T-helper 1 cell treated with Interleukin-12 subunit alpha and Interleukin-12 subunit beta and Interleukin-4 antibody, amounts not matched to agents 30 μg/mL and 1 μg/mL, for 36 hours (primary cell): ENCODE results near the gene SESN1.
A peak's percentile ranks its signal among the peaks of the same experiment; 100 is the strongest.

ENCODE experiments used
- H3K27ac Mint-ChIP-seq: one replicate; pipeline ENCODE4 v1.8.0; 2021; ENCODE audit warnings: mild to moderate bottlenecking, mixed read lengths
- H3K27me3 Mint-ChIP-seq: one replicate; pipeline ENCODE4 v1.8.0; 2021; ENCODE audit warnings: low read depth, mixed read lengths
- H3K36me3 Mint-ChIP-seq: one replicate; pipeline ENCODE4 v1.8.0; 2021; ENCODE audit warnings: low read depth, mixed read lengths
- H3K4me1 Mint-ChIP-seq: one replicate; pipeline ENCODE4 v1.8.0; 2021; ENCODE audit warnings: low read depth, mixed read lengths
- H3K4me3 Mint-ChIP-seq: one replicate; pipeline ENCODE4 v1.8.0; 2021; ENCODE audit warnings: mild to moderate bottlenecking, moderate library complexity, mixed read lengths
- H3K9me3 Mint-ChIP-seq: one replicate; pipeline ENCODE4 v1.8.0; 2021; ENCODE audit warnings: mixed read lengths

Gene SESN1

GRCh38 chr6:109019911-109020310 is 74.7 kb downstream of the SESN1 start:
- H3K4me3 Mint-ChIP-seq = no peak overlapping the region
- peaks cover 2% of the 10 kb centered on the region for H3K4me1 Mint-ChIP-seq
- H3K36me3 Mint-ChIP-seq = peaks cover 3% of the 10 kb centered on the region

GRCh38 chr6:109015176-109015575 is 79.5 kb downstream of the SESN1 start:
- H3K4me1 Mint-ChIP-seq = peaks cover 17% of the 10 kb centered on the region
- H3K27ac Mint-ChIP-seq = no peak overlapping the region
- no peak overlapping the region for H3K4me3 Mint-ChIP-seq
- no peaks in the 10 kb centered on the region for H3K9me3 Mint-ChIP-seq
- H3K27me3 Mint-ChIP-seq = peaks cover 10% of the 10 kb centered on the region
- no peaks in the 10 kb centered on the region for H3K36me3 Mint-ChIP-seq

More at GRCh38 chr6:109019911-109020310, 74.7 kb downstream of the SESN1 start:
- no peaks in the 10 kb centered on the region for H3K9me3 Mint-ChIP-seq
- H3K27me3 Mint-ChIP-seq = peaks cover 3% of the 10 kb centered on the region
- no peak overlapping the region for H3K27ac Mint-ChIP-seq

DNA sequence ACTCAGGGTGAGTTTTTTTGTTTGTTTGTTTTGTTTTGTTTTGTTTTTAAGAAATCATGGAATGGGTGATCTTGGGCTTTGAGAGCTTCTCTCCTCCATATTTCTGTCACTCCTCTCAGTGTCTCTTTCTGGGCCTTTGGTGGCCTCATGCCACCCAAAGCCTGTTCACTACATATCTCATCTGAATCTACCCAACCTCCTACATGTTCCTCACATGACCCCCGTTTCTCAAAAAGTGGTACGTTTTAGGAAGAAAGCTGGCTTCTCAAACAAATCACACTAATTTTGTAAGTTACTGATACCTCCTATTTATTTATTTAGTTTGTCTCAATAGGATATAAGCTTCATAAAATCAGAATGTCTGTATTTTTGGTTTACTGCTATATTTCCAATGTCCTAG is 80.0 kb downstream of the SESN1 start:
- Mint-ChIP-seq H3K9me3 (no peaks in the 10 kb centered on the region), H3K27me3 (peaks cover 10% of the 10 kb centered on the region), H3K27ac (no peak overlapping the region), H3K4me1 (peaks cover 22% of the 10 kb centered on the region), H3K4me3 (no peak overlapping the region), H3K36me3 (no peaks in the 10 kb centered on the region)

DNA sequence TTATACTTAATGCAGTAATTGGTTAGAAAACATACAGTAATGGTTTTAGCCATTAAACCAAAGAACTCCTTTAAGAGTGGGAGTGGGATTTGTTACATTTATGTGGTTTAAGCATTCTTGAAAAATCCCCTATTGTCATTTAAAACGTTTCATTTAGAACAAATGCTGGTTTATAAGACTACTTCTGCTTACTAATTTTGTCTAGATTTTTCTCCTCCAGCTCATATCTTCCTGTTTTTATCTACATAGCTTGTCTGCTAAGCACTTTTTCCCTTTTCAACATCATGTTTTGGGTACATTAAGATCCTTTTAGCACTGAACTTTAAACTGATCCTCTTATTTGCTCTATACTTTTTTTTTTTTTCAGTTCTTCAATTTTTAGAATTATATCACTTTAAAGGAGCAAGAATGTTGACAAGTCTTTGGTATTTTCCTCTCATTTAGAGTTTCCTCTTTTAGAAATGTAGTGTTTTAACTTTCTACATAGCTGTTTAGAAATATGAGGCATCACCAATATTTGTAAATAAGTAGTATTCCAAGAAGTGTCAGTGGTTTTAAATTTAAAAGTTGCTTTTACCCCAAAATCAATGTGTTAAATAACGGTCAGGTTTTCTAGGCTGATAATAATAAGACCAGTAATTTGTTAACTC is 80.9 kb downstream of the SESN1 start:
- no peaks in the 10 kb centered on the region for H3K9me3 Mint-ChIP-seq
- peaks cover 21% of the 10 kb centered on the region for H3K4me1 Mint-ChIP-seq
- no peaks in the 10 kb centered on the region for H3K36me3 Mint-ChIP-seq
- H3K27me3 Mint-ChIP-seq = peaks cover 10% of the 10 kb centered on the region
- H3K4me3 Mint-ChIP-seq = no peak overlapping the region
- peak overlapping the region; percentile 38 for H3K27ac Mint-ChIP-seq

DNA sequence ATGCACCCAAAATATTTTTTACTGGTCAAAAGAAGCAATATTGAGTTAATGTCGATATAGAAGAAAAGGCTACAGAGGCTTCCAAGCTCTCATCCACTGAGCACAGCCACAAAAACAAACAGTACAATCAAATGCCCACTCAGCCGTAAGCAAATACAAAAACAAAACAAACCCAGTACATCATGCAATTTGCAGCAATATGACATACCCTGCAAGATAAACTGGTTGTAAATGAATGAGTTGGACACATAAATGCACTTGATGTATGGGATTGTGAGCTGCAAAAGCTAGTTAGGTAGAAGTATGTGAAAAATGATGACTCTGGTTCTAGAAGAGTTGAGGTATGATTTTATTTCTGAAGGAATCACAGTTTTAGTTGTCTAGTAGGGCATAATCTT is 83.9 kb downstream of the SESN1 start:
- Mint-ChIP-seq H3K36me3 (no peaks in the 10 kb centered on the region), H3K4me1 (peaks cover 41% of the 10 kb centered on the region), H3K27ac (peak overlapping the region; percentile 27), H3K27me3 (peaks cover 10% of the 10 kb centered on the region), H3K4me3 (peak overlapping the region; percentile 7), H3K9me3 (no peaks in the 10 kb centered on the region)

DNA sequence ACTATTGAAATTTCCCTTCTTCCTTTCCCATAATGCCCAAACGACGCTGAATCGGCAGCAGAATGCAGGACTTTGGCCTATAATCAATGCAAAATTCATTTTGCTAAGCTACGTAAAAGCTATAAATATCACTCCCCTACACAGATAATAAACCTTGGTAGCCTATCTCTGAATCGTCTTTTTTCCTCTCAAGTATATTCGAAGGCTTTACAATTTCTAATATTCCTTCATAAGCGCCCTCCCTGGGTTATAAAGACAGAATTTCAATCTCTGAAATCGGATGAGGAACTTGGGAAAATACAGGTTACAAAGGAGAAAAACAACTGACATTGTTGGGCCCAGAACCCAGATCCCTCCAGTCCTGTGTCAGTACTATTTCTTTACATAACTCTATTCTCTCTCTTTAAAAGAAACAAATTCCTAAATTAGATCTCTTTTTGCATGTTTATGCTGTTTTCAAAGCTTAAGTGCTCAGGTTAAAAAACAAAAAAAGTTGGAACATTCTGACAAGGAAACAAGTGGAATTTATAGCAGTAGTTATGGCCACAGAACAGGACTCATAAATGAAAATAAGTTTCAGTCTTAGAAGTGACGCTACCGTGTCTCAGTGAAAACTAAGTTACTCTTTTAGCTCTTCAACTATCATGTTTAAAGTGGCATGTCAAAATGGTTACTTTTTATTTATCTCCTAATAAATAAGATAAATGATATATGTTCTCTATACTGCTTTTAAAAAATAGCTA is 84.5 kb downstream of the SESN1 start:
- Mint-ChIP-seq H3K36me3 (no peaks in the 10 kb centered on the region), H3K4me1 (peaks cover 42% of the 10 kb centered on the region), H3K9me3 (no peaks in the 10 kb centered on the region), H3K27ac (peak overlapping the region; percentile 91), H3K4me3 (peak overlapping the region; percentile 90), H3K27me3 (peaks cover 10% of the 10 kb centered on the region)

- H3K36me3 Mint-ChIP-seq = peaks cover 1% of the 10 kb centered on the region
- peaks cover 10% of the 10 kb centered on the region for H3K27me3 Mint-ChIP-seq
- H3K4me1 Mint-ChIP-seq = peaks cover 39% of the 10 kb centered on the region
- peak overlapping the region; percentile 91 for H3K27ac Mint-ChIP-seq
- H3K4me3 Mint-ChIP-seq = peak overlapping the region; percentile 90
- H3K9me3 Mint-ChIP-seq = no peaks in the 10 kb centered on the region
These were observed 85.2 kb downstream of the SESN1 start for GRCh38 chr6:109009236-109009961.

DNA sequence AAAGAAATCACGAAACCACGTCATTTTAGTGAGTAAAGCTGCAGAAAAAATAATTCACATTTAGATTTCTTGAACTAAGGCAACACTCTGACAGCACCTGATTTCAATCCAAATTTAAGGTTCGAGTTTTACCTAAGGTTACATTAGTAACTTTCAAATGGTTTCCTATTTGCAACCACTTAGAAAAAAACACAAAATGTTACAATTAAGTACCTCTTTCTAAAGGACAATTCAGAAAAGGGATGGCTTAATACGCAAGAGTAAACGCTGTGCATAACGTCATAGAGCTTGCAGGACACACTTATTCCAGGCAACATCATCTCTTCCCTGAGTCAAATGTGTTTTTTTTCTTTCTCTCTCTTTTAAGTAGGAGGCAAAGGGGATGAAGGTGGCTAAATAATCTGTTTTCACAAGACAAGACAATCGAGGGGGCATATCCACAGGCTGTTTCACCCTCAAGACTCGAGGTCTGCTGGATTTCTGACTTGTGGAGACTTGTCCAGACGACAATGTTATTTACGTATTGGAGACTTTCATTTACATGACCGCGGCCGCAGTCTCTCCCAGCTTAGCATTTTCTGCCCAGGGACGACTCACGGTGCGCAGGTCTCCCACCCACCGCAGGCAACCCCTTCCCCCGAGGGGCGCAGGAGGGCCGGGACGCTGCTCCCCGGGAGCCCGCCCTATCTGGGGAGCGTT is 86.0 kb downstream of the SESN1 start:
- peaks cover 38% of the 10 kb centered on the region for H3K4me1 Mint-ChIP-seq
- peaks cover 8% of the 10 kb centered on the region for H3K27me3 Mint-ChIP-seq
- peaks cover 1% of the 10 kb centered on the region for H3K36me3 Mint-ChIP-seq
- no peaks in the 10 kb centered on the region for H3K9me3 Mint-ChIP-seq
- H3K4me3 Mint-ChIP-seq = peak overlapping the region; percentile 94
- peak overlapping the region; percentile 84 for H3K27ac Mint-ChIP-seq

DNA sequence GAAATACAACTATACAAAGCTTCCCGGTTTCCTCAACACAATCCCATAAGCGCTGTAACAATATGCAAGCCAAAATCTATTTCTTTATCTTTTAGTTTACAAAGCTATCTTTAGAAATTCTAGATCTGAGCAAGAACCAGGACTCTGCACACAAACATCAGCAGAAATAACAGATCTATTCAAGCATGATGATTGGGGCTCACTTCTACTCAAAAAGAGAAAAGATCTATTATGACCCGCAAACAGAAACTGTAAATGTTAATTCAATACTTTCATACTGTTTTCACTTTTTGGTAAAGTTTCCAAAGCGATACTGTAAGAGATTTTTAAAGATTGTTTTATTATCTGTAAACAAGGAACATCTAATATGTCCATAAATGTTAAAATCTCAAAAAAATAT is 86.6 kb downstream of the SESN1 start:
- H3K36me3 Mint-ChIP-seq = peaks cover 1% of the 10 kb centered on the region
- no peaks in the 10 kb centered on the region for H3K9me3 Mint-ChIP-seq
- peak overlapping the region; percentile 8 for H3K27ac Mint-ChIP-seq
- peaks cover 5% of the 10 kb centered on the region for H3K27me3 Mint-ChIP-seq
- peak overlapping the region; percentile 94 for H3K4me3 Mint-ChIP-seq
- H3K4me1 Mint-ChIP-seq = peaks cover 38% of the 10 kb centered on the region

- Mint-ChIP-seq H3K36me3 (peaks cover 1% of the 10 kb centered on the region), H3K4me3 (peak overlapping the region; percentile 30), H3K27ac (no peak overlapping the region), H3K27me3 (peaks cover 2% of the 10 kb centered on the region), H3K4me1 (peaks cover 37% of the 10 kb centered on the region), H3K9me3 (no peaks in the 10 kb centered on the region)
These were observed 87.1 kb downstream of the SESN1 start for GRCh38 chr6:109007521-109007920.

- H3K27ac Mint-ChIP-seq = no peak overlapping the region
These were observed 87.8 kb downstream of the SESN1 start for GRCh38 chr6:109006818-109007217.

DNA sequence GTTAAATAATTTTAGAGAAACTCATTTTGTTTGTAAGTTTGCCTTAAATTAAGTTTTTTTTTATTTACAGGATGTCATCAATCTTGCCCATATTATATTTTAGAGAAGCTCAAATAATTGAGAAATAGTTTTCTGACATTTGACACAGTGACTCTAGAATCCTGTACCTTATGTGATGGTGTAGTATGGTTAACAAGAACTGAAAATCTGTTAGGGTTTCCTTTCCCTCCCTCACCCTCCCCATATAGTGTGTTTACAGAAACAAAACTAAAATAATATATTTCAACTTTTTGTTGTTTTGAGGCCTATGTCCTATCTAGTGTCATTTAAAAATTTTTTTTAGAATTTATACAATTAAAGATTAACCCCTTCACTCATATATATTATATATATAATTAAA is 91.8 kb downstream of the SESN1 start:
- no peaks in the 10 kb centered on the region for H3K27me3 Mint-ChIP-seq
- H3K4me1 Mint-ChIP-seq = peaks cover 21% of the 10 kb centered on the region
- H3K27ac Mint-ChIP-seq = no peak overlapping the region
- H3K36me3 Mint-ChIP-seq = peaks cover 14% of the 10 kb centered on the region
- no peaks in the 10 kb centered on the region for H3K9me3 Mint-ChIP-seq
- no peak overlapping the region for H3K4me3 Mint-ChIP-seq

More at GRCh38 chr6:109006818-109007217, 87.8 kb downstream of the SESN1 start:
- Mint-ChIP-seq H3K4me3 (no peak overlapping the region), H3K27me3 (no peaks in the 10 kb centered on the region), H3K36me3 (peaks cover 1% of the 10 kb centered on the region), H3K9me3 (no peaks in the 10 kb centered on the region), H3K4me1 (peaks cover 37% of the 10 kb centered on the region)

- Mint-ChIP-seq H3K4me3 (no peak overlapping the region), H3K36me3 (peaks cover 15% of the 10 kb centered on the region), H3K27ac (no peak overlapping the region), H3K9me3 (no peaks in the 10 kb centered on the region), H3K27me3 (no peaks in the 10 kb centered on the region), H3K4me1 (peaks cover 16% of the 10 kb centered on the region)
These were observed 92.5 kb downstream of the SESN1 start for GRCh38 chr6:109002051-109002697.
